A673 (cell line): ENCODE measurements around the gene ADTRP. TPM values are rescaled to one million over a fixed set of nuclear protein-coding genes. Genes with fewer than 3 reads are reported as not detected.

Source experiments
- BruUV-seq: library from RNA; stranded (reverse); fragments of 400-500 nt; replicated peaks from 2 replicates; lab custom pipeline; 2021; lab: Mats Ljungman, UMichigan
- CTCF ChIA-PET: fragments of 300-600 bp; sonication (Branson Sonifier 250); formaldehyde crosslinking; loops from one replicate; lab custom pipeline; 2022; ENCODE audit warnings: antibody characterized with exemption; lab: Charles Lee
- POLR2A ChIA-PET: fragments of 300-600 bp; sonication (Branson Sonifier 250); formaldehyde crosslinking; loops from one replicate; lab custom pipeline; 2022; ENCODE audit warnings: antibody characterized with exemption; ENCODE audit not compliant: low non-redundant PET; lab: Charles Lee
- DNase-seq: peaks from one replicate; pipeline ENCODE4 v3.0.0-alpha.2; 2015; ENCODE audit warnings: low spot score
- H3K27ac ChIP-seq: fragments of 200-600 bp; sonication (generic); 2 replicates; pipeline ENCODE4 v1.5.1; 2016; ENCODE audit warnings: mixed run types, low read depth, mild to moderate bottlenecking, mixed read lengths, antibody characterized with exemption, low read length; ENCODE audit not compliant: poor library complexity, severe bottlenecking
- H3K27me3 ChIP-seq: fragments of 200-600 bp; sonication (generic); replicated peaks from 2 replicates; pipeline ENCODE4 v1.6.1; 2017; ENCODE audit warnings: mixed run types, low read depth, mild to moderate bottlenecking, mixed read lengths, antibody characterized with exemption, low read length; ENCODE audit not compliant: insufficient read depth, poor library complexity
- H3K36me3 ChIP-seq: fragments of 200-600 bp; sonication (generic); 2 replicates; pipeline ENCODE4 v1.6.1; 2016; ENCODE audit warnings: mixed run types, mild to moderate bottlenecking, mixed read lengths, antibody characterized with exemption, low read length; ENCODE audit not compliant: insufficient read depth, poor library complexity, severe bottlenecking
- H3K4me1 ChIP-seq: fragments of 200-600 bp; sonication (generic); 2 replicates; pipeline ENCODE4 v1.6.1; 2017; ENCODE audit warnings: mixed run types, mild to moderate bottlenecking, mixed read lengths, antibody characterized with exemption, low read length; ENCODE audit not compliant: insufficient read depth, poor library complexity, severe bottlenecking
- H3K4me3 ChIP-seq: fragments of 200-600 bp; sonication (generic); 2 replicates; pipeline ENCODE4 v1.5.1; 2016; ENCODE audit warnings: low read depth, mixed run types, mild to moderate bottlenecking, mixed read lengths, low read length; ENCODE audit not compliant: poor library complexity, severe bottlenecking
- H3K9me3 ChIP-seq: fragments of 200-600 bp; sonication (generic); 2 replicates; pipeline ENCODE4 v1.6.1; 2016; ENCODE audit warnings: mixed run types, low read depth, mild to moderate bottlenecking, mixed read lengths, antibody characterized with exemption, low read length; ENCODE audit not compliant: poor library complexity, severe bottlenecking
- CTCF ChIP-seq: fragments of 300-800, 200-600 bp; sonication (generic); conservative IDR thresholded peaks from 2 replicates; pipeline ENCODE4 v1.5.1; 2017; ENCODE audit warnings: low read depth, mild to moderate bottlenecking, antibody characterized with exemption, low read length, moderate library complexity, mixed read lengths
- EZH2 ChIP-seq: fragments of 200-600 bp; sonication (generic); IDR thresholded peaks from 2 replicates; pipeline ENCODE4 v1.6.1; 2017; ENCODE audit warnings: borderline replicate concordance, low read depth, mild to moderate bottlenecking, mixed read lengths, antibody characterized with exemption, low read length; ENCODE audit not compliant: poor library complexity, severe bottlenecking
- intact Hi-C: fragments of 100-400 bp; cut with micrococcal nuclease; formaldehyde crosslinking; loops from one replicate; pipeline ENCODE4 v1.10.0; 2022; ENCODE audit not compliant: unreplicated experiment
- total RNA-seq: library from RNA; stranded (reverse); gene quantifications from 2 replicates; pipeline ENCODE4 v1.2.3, GENCODE V29; 2021

ADTRP gene
- total RNA-seq, 1 experiment from 2014 or later, result not detected

GRCh38 chr6:11710311-11710761 lies 68.3 kb downstream of the ADTRP start:
- Histone ChIP-seq H3K4me3 (no peak overlapping the region), H3K27me3 (peaks cover 45% of the 10 kb centered on the region), H3K4me1 (peaks cover 9% of the 10 kb centered on the region), H3K36me3 (no peaks in the 10 kb centered on the region), H3K9me3 (no peaks in the 10 kb centered on the region), H3K27ac (no peak overlapping the region)
- ChIA-PET POLR2A (no interaction called here), CTCF (no interaction called here)
- DNase-seq, result no peak
- intact Hi-C loops, result no loop called here
- no TSS peak for BruUV-seq
- TF ChIP-seq EZH2 (no peak), CTCF (no peak)

- Histone ChIP-seq H3K4me1 (peaks cover under 1% of the 10 kb centered on the region), H3K9me3 (no peaks in the 10 kb centered on the region), H3K27me3 (peaks cover 17% of the 10 kb centered on the region), H3K27ac (no peak overlapping the region), H3K36me3 (no peaks in the 10 kb centered on the region), H3K4me3 (no peak overlapping the region)
- no TSS peak for BruUV-seq
- no peak for TF ChIP-seq CTCF
- no peak for TF ChIP-seq EZH2
- ChIA-PET POLR2A (no interaction called here), CTCF (interaction anchor here (0.6 kb wide), 1 partner anchor 71 kb away, joined by 4 read pairs; no protein-coding TSS in a partner anchor)
- intact Hi-C loops, result no loop called here
- DNase-seq, result no peak
Measured at GRCh38 chr6:11706171-11706570, 72.4 kb downstream of the ADTRP start.

GRCh38 chr6:11705483-11705882 lies 73.1 kb downstream of the ADTRP start:
- no peak for DNase-seq
- TF ChIP-seq EZH2 (no peak), CTCF (no peak)
- no peaks in the 10 kb centered on the region for H3K36me3 ChIP-seq
- BruUV-seq, result no TSS peak
- POLR2A ChIA-PET, result no interaction called here
- CTCF ChIA-PET, result no interaction called here
- peaks cover 10% of the 10 kb centered on the region for H3K27me3 ChIP-seq
- H3K4me1 ChIP-seq, result no peaks in the 10 kb centered on the region
- intact Hi-C loops, result no loop called here
- H3K4me3 ChIP-seq, result no peak overlapping the region
- no peaks in the 10 kb centered on the region for H3K9me3 ChIP-seq
- H3K27ac ChIP-seq, result no peak overlapping the region
